Measurements from ENCODE around the gene C2orf74.
"Not testable (repeated sequence)": the region's sequence is repeated elsewhere in the genome, so short reads cannot be mapped to it uniquely, and the experiment has no call there.

Gene C2orf74

GRCh38 chr2:61149074-61149473 lies 12.9 kb upstream of the C2orf74 start:
- no peaks in the 10 kb centered on the region for H3K36me3 ChIP-seq (replicated peaks)
- H3K27me3 ChIP-seq (ENCODE audit: low read depth): no peaks in the 10 kb centered on the region
- H3K4me3 ChIP-seq: no peak overlapping the region
- DNase-seq (ENCODE audit: low spot score in 2 of 2): no peak
- in situ Hi-C loops (cut with MboI; ENCODE audit: low sequenced_read_pairs): no loop called here
- no peaks in the 10 kb centered on the region for H3K4me1 ChIP-seq
- no peaks in the 10 kb centered on the region; the same call in 1 of the 2 replicates for H3K9me3 ChIP-seq

DNA sequence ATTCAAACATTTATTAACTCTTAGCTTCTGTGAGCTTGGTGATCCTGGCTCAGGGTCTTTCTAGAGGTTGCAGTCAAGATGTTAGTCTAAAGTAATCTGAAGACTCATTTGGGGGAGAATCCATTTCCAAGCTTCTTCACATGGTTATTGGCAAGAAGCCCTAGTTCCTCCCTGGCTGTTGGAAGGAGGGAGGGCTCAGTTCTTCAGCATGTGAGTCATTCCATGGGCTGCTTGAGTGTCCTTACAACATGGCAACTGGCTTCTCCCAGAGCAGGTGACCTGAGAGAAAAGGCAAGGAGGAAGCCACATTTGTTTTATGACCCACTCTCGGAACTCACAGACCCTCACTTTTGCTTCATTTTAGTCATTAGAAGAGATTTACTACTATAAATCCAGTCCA lies 10.6 kb upstream of the C2orf74 start:
- no peaks in the 10 kb centered on the region for H3K36me3 ChIP-seq (replicated peaks)
- H3K4me3 ChIP-seq: no peak overlapping the region
- DNase-seq (ENCODE audit: low spot score in 2 of 2): no peak
- H3K27me3 ChIP-seq (ENCODE audit: low read depth): no peaks in the 10 kb centered on the region
- no peaks in the 10 kb centered on the region for H3K4me1 ChIP-seq
- H3K9me3 ChIP-seq: no peaks in the 10 kb centered on the region; the same call in 1 of the 2 replicates
- in situ Hi-C loops (cut with MboI; ENCODE audit: low sequenced_read_pairs): no loop called here

- Histone ChIP-seq H3K4me1 (no peaks in the 10 kb centered on the region), H3K4me3 (no peak overlapping the region), H3K27me3 (ENCODE audit: low read depth) (no peaks in the 10 kb centered on the region), H3K9me3 (no peaks in the 10 kb centered on the region), H3K36me3 (replicated peaks) (no peaks in the 10 kb centered on the region)
- in situ Hi-C loops (cut with MboI; ENCODE audit: low sequenced_read_pairs): no loop called here
- no peak for DNase-seq (ENCODE audit: low spot score in 2 of 2)
Observed at GRCh38 chr2:61157371-61158003, 4.5 kb upstream of the C2orf74 start.

DNA sequence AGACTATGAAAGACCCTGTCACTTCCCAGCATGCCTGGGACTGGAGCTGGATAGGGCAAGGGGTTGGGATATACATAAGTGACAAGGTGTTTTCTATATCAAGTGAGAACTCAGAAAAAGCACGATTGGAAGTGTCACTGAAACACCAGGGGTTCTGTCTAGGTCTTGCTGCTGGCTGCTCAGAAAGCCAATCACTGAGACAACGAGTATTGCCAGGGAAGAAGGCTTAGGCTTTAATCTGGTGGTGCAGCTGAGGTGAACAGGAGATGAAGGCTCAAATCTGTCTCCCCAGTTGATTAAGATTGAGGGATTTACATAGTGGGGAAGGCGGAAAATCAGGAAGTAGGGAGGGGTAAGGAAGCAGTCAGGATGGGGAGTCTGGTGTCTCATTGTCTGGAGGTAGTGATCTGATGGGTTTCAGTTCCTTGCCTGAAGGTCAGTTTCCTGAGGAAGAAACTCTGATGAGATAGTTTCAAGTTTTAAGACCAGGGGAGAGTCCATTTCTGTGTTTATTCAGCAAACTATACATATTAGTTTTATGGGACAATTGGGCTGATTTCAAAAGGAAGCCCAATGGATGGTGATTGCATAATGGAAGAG lies 3.5 kb upstream of the C2orf74 start:
- no peak for DNase-seq (ENCODE audit: low spot score in 2 of 2)
- H3K27me3 ChIP-seq (ENCODE audit: low read depth): no peaks in the 10 kb centered on the region
- no peaks in the 10 kb centered on the region for H3K4me1 ChIP-seq
- H3K36me3 ChIP-seq (replicated peaks): no peaks in the 10 kb centered on the region
- no peaks in the 10 kb centered on the region for H3K9me3 ChIP-seq
- in situ Hi-C loops (cut with MboI; ENCODE audit: low sequenced_read_pairs): no loop called here
- H3K4me3 ChIP-seq: no peak overlapping the region

- H3K4me1 ChIP-seq: no peaks in the 10 kb centered on the region
- no peak overlapping the region for H3K4me3 ChIP-seq
- no peaks in the 10 kb centered on the region for H3K9me3 ChIP-seq
- in situ Hi-C loops (cut with MboI; ENCODE audit: low sequenced_read_pairs): no loop called here
- no peak for DNase-seq (ENCODE audit: low spot score in 2 of 2)
- H3K27me3 ChIP-seq (ENCODE audit: low read depth): no peaks in the 10 kb centered on the region
- H3K36me3 ChIP-seq (replicated peaks): no peaks in the 10 kb centered on the region
Observed at GRCh38 chr2:61162721-61163120, 733 bp downstream of the C2orf74 start.

DNA sequence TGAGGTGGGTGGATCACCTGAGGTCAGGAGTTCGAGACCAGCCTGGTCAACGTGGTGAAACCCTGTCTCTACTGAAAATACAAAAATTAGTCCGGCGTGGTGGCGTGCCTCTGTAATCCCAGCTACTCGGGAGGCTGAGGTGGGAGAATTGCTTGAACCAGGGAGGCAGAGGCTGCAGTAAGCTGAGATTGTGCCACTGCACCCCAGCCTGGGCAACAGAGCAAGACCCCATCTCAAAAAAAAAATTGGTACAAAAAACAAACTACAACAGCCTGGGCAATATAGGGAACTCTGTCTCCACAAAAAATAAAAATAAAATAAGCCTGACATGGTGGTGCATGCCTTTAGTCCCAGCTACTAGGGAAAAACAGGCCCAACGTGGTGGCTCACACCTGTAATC lies 3.1 kb downstream of the C2orf74 start:
- DNase-seq (ENCODE audit: low spot score in 2 of 2); H3K4me1 ChIP-seq; H3K36me3 ChIP-seq (replicated peaks); H3K4me3 ChIP-seq; in situ Hi-C loops (cut with MboI; ENCODE audit: low sequenced_read_pairs); H3K27me3 ChIP-seq (ENCODE audit: low read depth); H3K9me3 ChIP-seq: not testable (repeated sequence)

GRCh38 chr2:61165946-61166345 lies 4.0 kb downstream of the C2orf74 start:
- in situ Hi-C loops (cut with MboI; ENCODE audit: low sequenced_read_pairs): no loop called here
- Histone ChIP-seq H3K27me3 (ENCODE audit: low read depth) (no peaks in the 10 kb centered on the region), H3K4me1 (no peaks in the 10 kb centered on the region), H3K9me3 (no peaks in the 10 kb centered on the region), H3K36me3 (replicated peaks) (no peaks in the 10 kb centered on the region), H3K4me3 (no peak overlapping the region)
- no peak for DNase-seq (ENCODE audit: low spot score in 2 of 2)

GRCh38 chr2:61167579-61167978 lies 5.6 kb downstream of the C2orf74 start:
- in situ Hi-C loops (cut with MboI; ENCODE audit: low sequenced_read_pairs): no loop called here
- Histone ChIP-seq H3K4me3 (no peak overlapping the region), H3K27me3 (ENCODE audit: low read depth) (no peaks in the 10 kb centered on the region), H3K4me1 (no peaks in the 10 kb centered on the region), H3K36me3 (replicated peaks) (no peaks in the 10 kb centered on the region), H3K9me3 (no peaks in the 10 kb centered on the region)
- DNase-seq (ENCODE audit: low spot score in 2 of 2): no peak

DNA sequence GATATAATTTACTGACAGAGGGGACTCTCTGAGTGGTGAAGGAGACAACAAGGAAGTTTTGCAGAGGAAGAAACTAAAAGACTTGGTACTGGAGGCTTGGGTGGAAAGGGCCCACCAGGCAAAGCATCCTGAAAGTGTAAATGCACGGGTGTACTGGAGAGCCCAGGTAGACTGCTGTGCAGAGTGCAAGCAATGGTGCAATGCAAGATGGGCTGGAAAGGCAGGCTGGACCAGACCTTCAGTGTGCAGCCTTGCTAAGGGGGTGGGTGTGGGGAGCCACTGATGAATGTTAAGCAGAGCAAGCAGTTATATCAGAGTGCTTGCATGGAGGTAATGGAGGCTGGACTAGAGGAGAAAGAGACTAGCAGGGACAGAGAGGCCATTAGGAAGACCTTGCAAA lies 10.7 kb downstream of the C2orf74 start:
- in situ Hi-C loops (cut with MboI; ENCODE audit: low sequenced_read_pairs): no loop called here
- Histone ChIP-seq H3K36me3 (replicated peaks) (no peaks in the 10 kb centered on the region), H3K4me1 (peaks cover 8% of the 10 kb centered on the region), H3K4me3 (no peak overlapping the region), H3K27me3 (ENCODE audit: low read depth) (no peaks in the 10 kb centered on the region), H3K9me3 (no peaks in the 10 kb centered on the region)
- DNase-seq (ENCODE audit: low spot score in 2 of 2): no peak

DNA sequence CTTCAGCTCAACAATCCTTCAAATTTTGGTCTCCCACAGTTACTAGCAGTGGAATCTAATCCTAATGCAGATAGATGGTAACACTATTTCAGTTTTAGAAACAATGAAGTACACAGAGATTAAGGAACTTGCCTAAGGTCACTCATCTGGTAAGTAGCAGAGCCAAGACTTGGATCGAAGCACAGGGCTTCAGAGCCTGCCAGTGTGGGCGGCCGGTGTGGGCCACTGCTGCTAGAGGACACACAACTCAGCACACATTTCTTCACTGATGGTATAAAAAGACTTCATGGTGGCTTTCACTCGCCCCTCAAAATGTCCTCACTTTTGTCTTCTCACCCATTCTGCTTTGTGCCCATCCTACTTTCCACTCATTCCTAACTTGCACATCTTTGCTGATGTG lies 11.1 kb downstream of the C2orf74 start:
- Histone ChIP-seq H3K36me3 (replicated peaks) (no peaks in the 10 kb centered on the region), H3K9me3 (no peaks in the 10 kb centered on the region), H3K27me3 (ENCODE audit: low read depth) (no peaks in the 10 kb centered on the region), H3K4me1 (peaks cover 10% of the 10 kb centered on the region), H3K4me3 (no peak overlapping the region)
- in situ Hi-C loops (cut with MboI; ENCODE audit: low sequenced_read_pairs): no loop called here
- DNase-seq (ENCODE audit: low spot score in 2 of 2): no peak

DNA sequence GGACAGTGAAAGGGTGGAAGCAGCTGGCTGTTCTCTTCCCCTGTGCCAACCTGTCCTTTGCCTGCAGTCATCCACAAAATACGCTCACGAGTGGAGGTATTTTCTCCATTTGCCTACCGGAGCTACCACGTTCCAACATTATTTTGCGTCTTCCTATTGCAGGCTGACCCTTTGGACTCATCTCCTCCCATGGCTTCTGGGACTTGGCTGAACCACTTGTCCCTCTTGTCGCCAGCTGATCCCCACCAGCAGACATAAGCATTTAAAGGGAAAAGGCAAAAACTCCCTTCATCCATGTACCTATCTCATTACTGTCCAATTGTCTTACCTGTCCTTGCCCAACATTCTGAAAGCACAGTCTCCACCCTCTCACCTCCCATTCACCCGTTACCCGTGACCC lies 13.0 kb downstream of the C2orf74 start:
- H3K4me3 ChIP-seq: no peak overlapping the region
- H3K36me3 ChIP-seq (replicated peaks): peaks cover 9% of the 10 kb centered on the region
- H3K9me3 ChIP-seq: no peaks in the 10 kb centered on the region
- in situ Hi-C loops (cut with MboI; ENCODE audit: low sequenced_read_pairs): no loop called here
- H3K27me3 ChIP-seq (ENCODE audit: low read depth): no peaks in the 10 kb centered on the region
- no peak for DNase-seq (ENCODE audit: low spot score in 2 of 2)
- H3K4me1 ChIP-seq: peaks cover 26% of the 10 kb centered on the region

GRCh38 chr2:61176755-61177726 lies 15.1 kb downstream of the C2orf74 start:
- H3K4me3 ChIP-seq: peak overlapping the region; percentile 53
- no peaks in the 10 kb centered on the region for H3K9me3 ChIP-seq
- peak; percentile 84 to 96 for DNase-seq (ENCODE audit: low spot score in 2 of 2)
- H3K4me1 ChIP-seq: peaks cover 26% of the 10 kb centered on the region
- peaks cover 28% of the 10 kb centered on the region for H3K36me3 ChIP-seq (replicated peaks)
- in situ Hi-C loops (cut with MboI; ENCODE audit: low sequenced_read_pairs): no loop called here
- no peaks in the 10 kb centered on the region for H3K27me3 ChIP-seq (ENCODE audit: low read depth)

GRCh38 chr2:61177727-61178549 lies 15.9 kb downstream of the C2orf74 start:
- DNase-seq (ENCODE audit: low spot score in 2 of 2): peak in 1 of 2 experiments; percentile 49
- Histone ChIP-seq H3K36me3 (replicated peaks) (peaks cover 35% of the 10 kb centered on the region), H3K4me3 (peak overlapping the region; percentile 53), H3K9me3 (no peaks in the 10 kb centered on the region), H3K4me1 (peaks cover 26% of the 10 kb centered on the region), H3K27me3 (ENCODE audit: low read depth) (no peaks in the 10 kb centered on the region)
- in situ Hi-C loops (cut with MboI; ENCODE audit: low sequenced_read_pairs): no loop called here

Measured in HAP-1 (cell line).